Choroid plexus epithelial cell (primary cell): ENCODE results near the gene LRRC4C.
A peak's percentile ranks its signal among the peaks of the same experiment; 100 is the strongest.

Experiments used
- DNase-seq: peaks from one replicate; pipeline ENCODE4 v3.0.0-alpha.2; 2010; ENCODE audit warnings: low read depth
- H3K4me3 ChIP-seq: 2 replicates; pipeline ENCODE4 v1.5.1; 2011; ENCODE audit warnings: low read depth, mild to moderate bottlenecking, control low read depth, low read length, moderate library complexity
- TF ChIP-seq, protein P1 (sequence below): conservative IDR thresholded peaks from 2 replicates; pipeline ENCODE4 v1.5.1; 2011; ENCODE audit warnings: low read depth, mild to moderate bottlenecking, control low read depth, inconsistent platforms, low read length, moderate library complexity

The LRRC4C gene

DNA sequence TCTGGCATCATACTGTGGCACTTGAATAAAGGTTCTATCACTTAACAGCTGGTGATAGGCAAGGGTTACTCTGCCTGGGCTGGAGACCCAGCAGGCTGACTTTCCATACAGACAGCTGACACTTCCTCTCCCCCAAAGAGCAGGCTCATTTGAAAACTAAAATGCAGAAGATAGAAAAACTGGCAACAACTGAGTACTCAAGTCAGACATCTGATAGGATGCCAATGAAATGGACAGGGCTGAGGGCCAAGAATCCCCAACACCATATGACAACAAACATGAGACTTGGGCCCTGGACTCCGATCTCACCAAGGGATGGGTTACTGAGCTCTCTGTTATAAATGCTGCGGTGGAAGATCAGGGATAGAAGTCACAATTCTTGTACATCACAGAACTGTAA is 237.2 kb downstream of the LRRC4C start:
- DNase-seq, result no peak
- TF ChIP-seq, protein P1, sequence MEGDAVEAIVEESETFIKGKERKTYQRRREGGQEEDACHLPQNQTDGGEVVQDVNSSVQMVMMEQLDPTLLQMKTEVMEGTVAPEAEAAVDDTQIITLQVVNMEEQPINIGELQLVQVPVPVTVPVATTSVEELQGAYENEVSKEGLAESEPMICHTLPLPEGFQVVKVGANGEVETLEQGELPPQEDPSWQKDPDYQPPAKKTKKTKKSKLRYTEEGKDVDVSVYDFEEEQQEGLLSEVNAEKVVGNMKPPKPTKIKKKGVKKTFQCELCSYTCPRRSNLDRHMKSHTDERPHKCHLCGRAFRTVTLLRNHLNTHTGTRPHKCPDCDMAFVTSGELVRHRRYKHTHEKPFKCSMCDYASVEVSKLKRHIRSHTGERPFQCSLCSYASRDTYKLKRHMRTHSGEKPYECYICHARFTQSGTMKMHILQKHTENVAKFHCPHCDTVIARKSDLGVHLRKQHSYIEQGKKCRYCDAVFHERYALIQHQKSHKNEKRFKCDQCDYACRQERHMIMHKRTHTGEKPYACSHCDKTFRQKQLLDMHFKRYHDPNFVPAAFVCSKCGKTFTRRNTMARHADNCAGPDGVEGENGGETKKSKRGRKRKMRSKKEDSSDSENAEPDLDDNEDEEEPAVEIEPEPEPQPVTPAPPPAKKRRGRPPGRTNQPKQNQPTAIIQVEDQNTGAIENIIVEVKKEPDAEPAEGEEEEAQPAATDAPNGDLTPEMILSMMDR, result no peak
- H3K4me3 ChIP-seq, result no peak overlapping the region

DNA sequence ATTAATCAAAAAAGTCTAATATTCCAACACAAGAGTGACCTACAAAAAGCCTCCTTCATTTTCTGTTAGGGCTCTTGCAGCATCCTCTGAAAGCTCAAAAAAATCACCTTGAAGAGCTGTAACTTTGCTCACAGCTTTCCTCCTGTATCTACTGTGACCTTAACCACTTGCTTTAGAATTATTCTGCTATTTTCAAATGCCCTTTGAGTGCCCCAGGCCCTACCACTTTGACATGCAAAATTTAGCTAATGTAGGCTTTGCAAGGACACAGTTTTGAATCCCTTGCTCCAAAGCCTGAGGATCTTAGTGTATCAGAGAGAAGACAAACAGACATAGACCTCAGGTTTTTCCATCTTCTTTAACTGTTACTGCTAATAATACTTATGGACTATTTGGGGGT is 253.1 kb downstream of the LRRC4C start:
- no peak for DNase-seq
- H3K4me3 ChIP-seq, result no peak overlapping the region
- TF ChIP-seq, protein P1, result no peak

DNA sequence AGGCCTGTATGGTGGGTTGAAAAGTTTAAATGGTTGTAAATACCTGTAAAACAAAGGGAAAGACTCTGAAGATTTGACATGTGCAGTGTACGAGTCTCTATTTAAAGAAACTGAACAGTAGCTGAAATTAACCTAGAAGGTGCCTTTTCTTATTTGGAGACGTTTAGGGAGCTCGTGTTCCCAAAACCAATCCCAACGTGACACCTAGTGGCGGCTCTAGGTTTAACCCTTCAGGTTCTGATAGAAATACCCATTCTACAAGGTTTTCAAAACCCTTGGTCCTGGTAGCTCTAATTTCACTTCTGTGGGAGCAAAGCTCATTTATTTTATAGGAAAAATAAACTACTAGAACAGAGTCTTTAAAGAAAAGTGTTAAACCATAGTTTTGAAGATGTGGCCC is 258.3 kb downstream of the LRRC4C start:
- DNase-seq, result peak; percentile 24
- TF ChIP-seq, protein P1, result peak; percentile 53
- H3K4me3 ChIP-seq, result no peak overlapping the region

DNA sequence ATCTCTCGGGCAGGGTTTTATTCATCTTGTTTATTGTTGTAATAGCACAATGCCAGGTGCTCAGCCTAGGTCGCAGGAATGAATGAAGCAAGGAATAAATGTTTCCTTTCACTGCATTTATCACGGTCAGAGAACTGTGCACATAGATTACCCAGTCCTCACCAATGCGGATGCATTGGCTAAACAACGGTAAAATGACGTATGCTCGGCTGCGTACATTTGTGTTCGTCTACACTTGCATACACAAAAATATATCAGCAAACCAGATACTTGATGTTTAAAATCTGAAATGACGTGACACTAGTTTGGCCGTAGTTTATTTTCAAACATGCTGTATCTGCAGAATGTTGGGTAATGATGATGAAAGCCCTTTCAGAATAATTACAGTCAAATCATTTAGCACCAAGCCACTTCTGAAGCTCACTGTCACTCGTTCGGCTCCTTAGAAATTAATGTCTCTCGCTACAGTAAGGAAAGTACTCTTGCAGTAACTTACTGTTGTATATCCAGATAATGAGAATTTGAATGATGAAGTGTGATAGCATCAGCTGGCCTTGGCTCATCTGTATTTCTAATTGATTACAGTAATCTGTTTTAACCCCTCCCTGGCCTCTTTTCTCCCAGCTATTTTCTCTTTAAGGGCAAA is 268.9 kb downstream of the LRRC4C start:
- TF ChIP-seq, protein P1, result no peak
- no peak for DNase-seq
- no peak overlapping the region for H3K4me3 ChIP-seq

DNA sequence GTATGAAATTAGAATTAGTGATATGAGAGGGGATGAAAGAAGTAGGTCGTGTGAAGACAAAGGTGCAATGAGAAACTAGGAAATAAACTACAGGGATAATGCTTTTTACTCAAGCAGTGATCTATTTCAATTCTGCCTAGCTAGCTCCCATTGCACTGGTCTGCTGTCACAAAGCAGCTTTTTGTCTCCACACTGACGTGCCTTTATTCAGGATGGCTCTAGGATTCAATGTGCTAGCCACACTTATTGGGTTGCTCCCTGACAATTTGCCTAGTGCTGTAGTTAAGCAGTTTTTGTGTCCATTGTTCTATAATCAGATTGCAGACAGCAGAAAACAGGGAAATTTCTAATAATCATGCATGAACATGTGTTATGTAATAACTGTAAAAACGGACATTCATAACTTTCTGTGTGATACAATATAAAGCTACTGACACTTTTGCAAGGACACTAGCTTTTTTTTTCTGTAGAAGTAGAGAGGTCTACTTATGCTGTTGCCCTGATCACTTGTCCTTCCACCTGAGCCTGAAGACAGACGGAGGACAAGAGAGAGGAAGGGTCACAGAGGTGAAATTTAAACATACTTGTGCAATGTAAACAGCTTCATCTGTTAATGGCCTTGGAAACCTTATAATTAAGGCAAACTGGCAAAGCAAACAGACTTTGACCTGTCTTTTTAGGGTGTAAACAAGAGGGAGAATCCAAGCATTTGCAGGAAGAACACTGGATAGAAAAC is 269.6 kb downstream of the LRRC4C start:
- no peak for DNase-seq
- H3K4me3 ChIP-seq, result no peak overlapping the region
- TF ChIP-seq, protein P1, result no peak

DNA sequence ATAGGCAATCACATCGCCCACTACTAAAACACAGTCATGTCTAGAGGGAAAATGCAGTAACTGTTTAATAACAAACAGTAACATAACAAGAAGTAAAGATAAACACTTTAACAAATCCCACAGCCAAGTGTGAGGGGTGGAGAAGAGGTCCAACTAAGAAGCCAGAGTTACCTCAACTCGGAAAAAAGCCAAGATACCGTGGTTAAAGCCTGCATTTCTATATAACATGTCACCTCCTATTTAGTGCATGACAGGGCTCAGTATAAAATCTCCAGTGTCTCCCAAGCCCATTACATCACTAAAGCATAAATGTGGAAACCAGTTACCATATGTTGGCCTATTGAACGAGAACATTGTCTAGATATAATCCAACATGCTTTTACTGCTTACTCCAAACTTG is 281.7 kb downstream of the LRRC4C start:
- no peak overlapping the region for H3K4me3 ChIP-seq
- DNase-seq, result no peak
- TF ChIP-seq, protein P1, result no peak

DNA sequence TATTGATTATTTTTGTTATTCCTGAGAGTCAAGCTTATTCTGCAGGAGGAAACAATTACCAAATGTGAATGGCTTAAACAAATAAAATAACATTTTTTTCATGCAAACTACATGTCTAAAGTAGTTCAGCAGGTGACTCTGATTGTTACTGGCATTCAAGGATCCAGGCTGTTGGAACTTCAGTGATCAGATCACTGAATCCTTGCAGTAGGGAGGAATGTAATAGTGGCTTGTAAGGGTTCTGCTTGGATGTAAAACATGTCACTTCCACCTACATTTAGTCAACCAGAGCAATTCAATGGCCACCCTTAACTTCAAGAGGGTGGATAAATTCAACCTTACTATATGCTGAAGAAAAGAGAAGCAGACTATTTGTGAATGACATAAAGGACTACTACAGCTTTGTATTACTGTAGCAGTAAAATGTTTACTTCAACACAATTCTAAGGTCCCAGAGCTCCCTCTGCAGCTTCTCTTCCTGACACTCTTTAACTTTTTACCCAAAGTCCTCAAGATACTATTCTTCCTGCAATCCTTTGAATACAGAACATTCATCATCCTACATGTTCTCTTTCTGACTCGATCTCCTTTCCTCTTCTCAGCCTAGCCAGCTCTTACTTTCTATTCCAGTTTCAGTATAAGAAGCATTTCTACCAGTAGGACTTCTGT is 284.0 kb downstream of the LRRC4C start:
- TF ChIP-seq, protein P1, result no peak
- DNase-seq, result no peak
- no peak overlapping the region for H3K4me3 ChIP-seq
